Kidney (tissue), 14 donors: ENCODE measurements around the gene DNASE1L1. TPM values are rescaled to one million over a fixed set of nuclear protein-coding genes. Genes with fewer than 3 reads are reported as not detected.
A peak's percentile ranks its signal among the peaks of the same experiment; 100 is the strongest.

Source experiments
- DNase-seq, 5 donors: peaks; one replicate each; pipeline ENCODE4 v3.0.0-alpha.2; 2013 to 2020
- FAIRE-seq: peaks from 2 replicates; lab custom pipeline; 2012; peaks lifted over from hg19 to GRCh38; lab: Jason Lieb, UNC
- H3K27ac ChIP-seq, 2 donors: one replicate each; pipeline ENCODE4 v1.7.0; 2013; ENCODE audit warnings: low read depth in 2 of 2, low read length in 2 of 2, inconsistent platforms in 1 of 2
- H3K27me3 ChIP-seq: one replicate; pipeline ENCODE4 v1.7.1; 2013; ENCODE audit warnings: low read length, inconsistent platforms; ENCODE audit not compliant: control insufficient read depth, insufficient read depth
- H3K36me3 ChIP-seq, 3 donors: one replicate each; pipeline versions ENCODE4 v1.7.0 to v1.7.1; 2013; ENCODE audit warnings: low read length in 3 of 3, control low read depth in 1 of 3, inconsistent platforms in 1 of 3; ENCODE audit not compliant: insufficient read depth in 3 of 3, control insufficient read depth in 2 of 3
- H3K4me1 ChIP-seq, 3 donors: one replicate each; pipeline versions ENCODE4 v1.7.0 to v1.7.1; 2013; ENCODE audit warnings: low read length in 3 of 3, inconsistent platforms in 1 of 3, low read depth in 1 of 3; ENCODE audit not compliant: control insufficient read depth in 2 of 3, insufficient read depth in 2 of 3
- H3K4me3 ChIP-seq, 3 donors: one replicate each; pipeline versions ENCODE4 v1.7.0 to v1.8.1; 2013; ENCODE audit warnings: low read length in 3 of 3, control low read depth in 1 of 3, inconsistent platforms in 1 of 3
- H3K9ac ChIP-seq, 3 donors: one replicate each; pipeline versions ENCODE4 v1.7.0 to v1.7.1; 2013; ENCODE audit warnings: low read length in 3 of 3, control low read depth in 1 of 3, inconsistent platforms in 1 of 3
- H3K9me3 ChIP-seq, 3 donors: one replicate each; pipeline versions ENCODE4 v1.7.0 to v1.7.1; 2013; ENCODE audit warnings: low read length in 3 of 3, control low read depth in 1 of 3, inconsistent platforms in 1 of 3; ENCODE audit not compliant: control insufficient read depth in 2 of 3, insufficient read depth in 1 of 3
- intact Hi-C: fragments of 100-400 bp; cut with DNase I; formaldehyde crosslinking; loops from one replicate; pipeline ENCODE4 v1.11.1; 2022
- polyA plus RNA-seq: library from polyadenylated mRNA; stranded (reverse); fragments of 350-450 nt; fragmentation: Illumina TruSeq; extraction: RNeasy Lipid Tissue Mini Kit (QIAGEN cat#74804); gene quantifications from one replicate; pipeline ENCODE4 v1.2.3, GENCODE V29; 2014; ENCODE audit warnings: low read depth, low replicate concordance; ENCODE audit not compliant: insufficient read depth
- total RNA-seq: library from RNA; stranded (reverse); fragmentation: NEBNext Ultra II Directional; extraction: Animal tissue kit (Norgen Biotek cat#: 25700); gene quantifications from one replicate; pipeline ENCODE4 v1.2.1, GENCODE V29; 2021
- TF ChIP-seq, protein P1 (sequence below): IDR thresholded peaks from 3 replicates; pipeline ENCODE4 v1.5.1; 2012; ENCODE audit warnings: mild to moderate bottlenecking, moderate library complexity, borderline replicate concordance; ENCODE audit not compliant: insufficient read depth; ENCODE audit errors: extremely low read depth
- donor health status: control.
- donor health status: control.
- donor health status: control.
- donor health status: control.
- donor health status: control.
- donor health status: DM: yes; HTN: yes; CAD: no.
- donor health status: Normal renal cell carcinoma (clear cell type).

DNASE1L1 gene
- total and polyA plus RNA-seq, 2 donors from 2014 or later = 28.0 to 33.8 TPM

DNA sequence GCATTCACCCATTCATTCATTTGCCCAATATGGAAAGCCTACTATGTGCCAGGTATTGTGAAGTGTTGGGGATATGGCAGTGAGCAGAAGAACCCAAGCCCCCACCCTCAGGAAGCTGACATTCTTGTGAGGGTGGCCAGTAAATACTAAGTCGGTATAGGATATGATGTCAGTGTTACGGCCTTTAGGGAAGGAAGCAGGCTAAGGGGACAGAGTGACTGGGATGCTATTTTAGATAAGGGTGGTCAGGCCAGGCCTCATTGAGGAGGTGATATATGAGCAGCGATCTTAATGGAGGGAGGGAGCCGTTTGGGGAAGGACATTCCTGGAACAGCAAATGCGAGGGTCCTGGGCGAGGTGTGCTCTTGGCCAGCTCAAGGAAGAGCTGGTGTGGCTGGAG lies 21.4 kb upstream of the DNASE1L1 start:
- Histone ChIP-seq H3K4me3 (peak overlapping the region in 2 of 3 donors; percentile 7 to 17), H3K27ac (peak overlapping the region in 1 of 2 donors; percentile 60), H3K36me3 (peaks cover 0 to 10% (median 4%) of the 10 kb centered on the region in 3 donors), H3K9me3 (no peaks in the 10 kb centered on the region), H3K4me1 (peaks cover 0 to 5% (median 0%) of the 10 kb centered on the region in 3 donors), H3K9ac (peak overlapping the region in 1 of 3 donors; percentile 26), H3K27me3 (no peaks in the 10 kb centered on the region)
- TF ChIP-seq, protein P1, sequence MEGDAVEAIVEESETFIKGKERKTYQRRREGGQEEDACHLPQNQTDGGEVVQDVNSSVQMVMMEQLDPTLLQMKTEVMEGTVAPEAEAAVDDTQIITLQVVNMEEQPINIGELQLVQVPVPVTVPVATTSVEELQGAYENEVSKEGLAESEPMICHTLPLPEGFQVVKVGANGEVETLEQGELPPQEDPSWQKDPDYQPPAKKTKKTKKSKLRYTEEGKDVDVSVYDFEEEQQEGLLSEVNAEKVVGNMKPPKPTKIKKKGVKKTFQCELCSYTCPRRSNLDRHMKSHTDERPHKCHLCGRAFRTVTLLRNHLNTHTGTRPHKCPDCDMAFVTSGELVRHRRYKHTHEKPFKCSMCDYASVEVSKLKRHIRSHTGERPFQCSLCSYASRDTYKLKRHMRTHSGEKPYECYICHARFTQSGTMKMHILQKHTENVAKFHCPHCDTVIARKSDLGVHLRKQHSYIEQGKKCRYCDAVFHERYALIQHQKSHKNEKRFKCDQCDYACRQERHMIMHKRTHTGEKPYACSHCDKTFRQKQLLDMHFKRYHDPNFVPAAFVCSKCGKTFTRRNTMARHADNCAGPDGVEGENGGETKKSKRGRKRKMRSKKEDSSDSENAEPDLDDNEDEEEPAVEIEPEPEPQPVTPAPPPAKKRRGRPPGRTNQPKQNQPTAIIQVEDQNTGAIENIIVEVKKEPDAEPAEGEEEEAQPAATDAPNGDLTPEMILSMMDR = no peak
- FAIRE-seq = no peak
- intact Hi-C loops = no loop called here
- no peak for DNase-seq

DNA sequence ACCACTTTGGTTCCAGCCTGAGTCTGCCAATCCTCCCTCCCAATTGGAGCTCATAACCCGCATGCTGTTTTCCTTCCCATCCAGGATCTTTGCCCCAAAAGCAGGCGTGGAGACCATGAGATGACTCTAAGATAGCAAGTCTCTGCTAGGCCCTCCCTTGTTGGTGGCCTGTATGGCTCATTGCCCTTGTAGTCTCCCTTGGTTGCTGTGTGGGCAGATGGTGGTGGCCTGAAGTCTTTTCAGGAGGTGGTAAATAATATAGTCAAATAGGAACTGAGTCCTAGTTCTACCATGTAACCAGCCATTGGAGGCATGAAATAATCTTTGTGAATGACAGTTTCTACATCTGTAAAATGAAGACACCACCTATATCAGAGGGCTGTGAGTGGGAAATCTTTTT lies 20.7 kb upstream of the DNASE1L1 start:
- Histone ChIP-seq H3K9ac (peak overlapping the region in 1 of 3 donors; percentile 63), H3K27me3 (no peaks in the 10 kb centered on the region), H3K27ac (peak overlapping the region in 1 of 2 donors; percentile 9), H3K36me3 (peaks cover 0 to 10% (median 2%) of the 10 kb centered on the region in 3 donors), H3K4me1 (peaks cover 0 to 5% (median 0%) of the 10 kb centered on the region in 3 donors), H3K4me3 (peak overlapping the region; percentile 58 to 75 (median 63)), H3K9me3 (no peaks in the 10 kb centered on the region)
- TF ChIP-seq, protein P1 = no peak
- no peak for FAIRE-seq
- intact Hi-C loops = no loop called here
- no peak for DNase-seq

DNA sequence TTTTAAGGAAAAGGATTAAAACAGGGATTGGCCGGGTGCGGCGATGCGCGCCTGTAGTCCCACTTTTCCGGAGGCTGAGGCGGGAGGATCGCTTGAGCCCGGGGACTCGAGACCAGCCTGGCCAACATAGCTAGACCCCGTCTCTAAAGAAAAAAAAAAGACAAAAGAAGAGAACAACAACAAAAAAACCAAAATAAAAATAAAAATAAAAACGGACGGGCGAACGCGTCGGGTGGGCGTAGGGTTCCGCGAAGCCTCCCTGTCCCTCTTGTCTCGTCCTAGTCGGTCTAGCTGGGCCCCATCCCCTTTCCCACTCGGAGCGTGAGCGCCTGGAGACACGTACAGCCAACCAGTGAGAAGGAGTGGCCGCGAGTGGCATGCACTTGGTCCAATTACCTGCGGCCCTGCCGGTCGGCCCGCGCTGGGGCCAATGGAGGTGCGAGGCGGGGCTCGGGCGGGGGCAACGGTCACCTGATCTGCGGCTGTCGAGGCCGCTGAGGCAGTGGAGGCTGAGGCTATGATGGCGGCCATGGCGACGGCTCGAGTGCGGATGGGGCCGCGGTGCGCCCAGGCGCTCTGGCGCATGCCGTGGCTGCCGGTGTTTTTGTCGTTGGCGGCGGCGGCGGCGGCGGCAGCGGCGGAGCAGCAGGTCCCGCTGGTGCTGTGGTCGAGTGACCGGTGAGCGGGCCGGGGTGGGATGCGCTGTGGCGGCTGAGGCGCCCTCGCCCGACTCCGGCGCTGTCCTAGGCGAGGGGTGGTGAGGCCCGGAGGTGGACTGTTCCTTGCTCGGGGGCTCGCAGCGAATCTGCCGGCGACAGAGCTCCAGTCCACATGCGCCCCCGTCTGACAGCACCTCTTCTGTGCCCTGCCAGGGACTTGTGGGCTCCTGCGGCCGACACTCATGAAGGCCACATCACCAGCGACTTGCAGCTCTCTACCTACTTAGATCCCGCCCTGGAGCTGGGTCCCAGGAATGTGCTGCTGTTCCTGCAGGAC lies 19.4 kb upstream of the DNASE1L1 start, which contains the start of gene ATP6AP1:
ATP6AP1 (plus strand) TSS at position 502 of the 996 bp plus-strand sequence; CDS start at position 518, 16 bp downstream.
- peaks cover 0 to 5% (median 2%) of the 10 kb centered on the region in 3 donors for H3K36me3 ChIP-seq
- H3K4me1 ChIP-seq = peaks cover 0 to 5% (median 0%) of the 10 kb centered on the region in 3 donors
- no peaks in the 10 kb centered on the region for H3K27me3 ChIP-seq
- intact Hi-C loops = no loop called here
- H3K9me3 ChIP-seq = no peaks in the 10 kb centered on the region
- peak; percentile 93 to 97 (median 95) for DNase-seq
- H3K27ac ChIP-seq = peak within 1 kb of the TSS; percentile 71 to 89
- peak within 1 kb of the TSS; percentile 40 to 63 (median 41) for H3K9ac ChIP-seq
- peak within 1 kb of the TSS; percentile 58 to 75 (median 63) for H3K4me3 ChIP-seq
- TF ChIP-seq, protein P1 = no peak
- peak; percentile 19 for FAIRE-seq
